Stimulated activated CD8-positive, alpha-beta memory T cell treated with anti-CD3 and anti-CD28 coated beads, Interleukin-4, amount 100 ng/mL, for 4 hours (primary cell): ENCODE results near the gene COPS4.
"Not testable (repeated sequence)": the region's sequence is repeated elsewhere in the genome, so short reads cannot be mapped to it uniquely, and the experiment has no call there.

Experiments used
- DNase-seq, 2 donors: peaks; one replicate each; pipeline ENCODE4 v3.0.0-alpha.2; 2020; ENCODE audit warnings: low read depth in 2 of 2, low spot score in 1 of 2

COPS4 gene

GRCh38 chr4:83023599-83023998 is 11.4 kb upstream of the COPS4 start:
- not testable (repeated sequence) for DNase-seq

- no peak for DNase-seq
Measured at GRCh38 chr4:83024233-83024632, 10.8 kb upstream of the COPS4 start.

DNA sequence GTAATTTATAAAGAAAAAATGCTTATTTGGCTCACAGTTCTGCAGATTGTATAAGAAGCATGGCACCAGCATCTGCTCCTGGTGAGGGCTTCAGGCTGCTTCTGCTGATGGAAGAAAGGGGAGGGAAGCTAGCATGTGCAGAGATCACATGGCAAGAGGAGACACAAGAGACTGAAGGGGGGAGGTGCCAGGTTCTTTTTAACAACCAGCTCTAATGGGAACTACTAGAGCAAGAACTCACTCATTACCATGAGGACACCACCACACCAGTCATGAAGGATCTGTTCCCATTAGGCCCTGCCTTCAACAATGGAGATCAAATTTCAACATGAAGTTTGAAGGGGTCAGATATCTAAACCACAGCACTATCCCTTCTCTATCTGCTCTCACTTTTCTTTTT is 9.4 kb upstream of the COPS4 start:
- no peak for DNase-seq

DNA sequence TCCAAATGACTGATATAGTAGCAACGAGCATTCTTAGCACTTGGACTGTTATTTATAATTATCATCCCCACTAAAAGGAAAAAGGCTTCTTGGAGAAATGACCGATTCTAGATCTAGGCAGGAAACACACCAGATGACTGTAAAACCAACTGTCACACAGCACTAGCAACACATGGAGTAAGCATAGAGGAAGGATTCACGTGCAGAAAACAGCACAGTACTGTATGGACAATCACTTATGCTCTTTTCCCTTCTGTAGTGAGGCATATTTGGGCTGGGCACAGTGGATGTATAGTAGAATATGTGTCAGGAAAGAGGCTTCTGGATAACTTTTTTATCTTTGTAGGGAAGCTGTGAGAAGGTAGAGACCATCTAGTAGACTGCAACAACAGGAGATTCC is 6.0 kb upstream of the COPS4 start:
- no peak for DNase-seq

- no peak for DNase-seq
Measured at GRCh38 chr4:83029688-83030087, 5.3 kb upstream of the COPS4 start.

DNA sequence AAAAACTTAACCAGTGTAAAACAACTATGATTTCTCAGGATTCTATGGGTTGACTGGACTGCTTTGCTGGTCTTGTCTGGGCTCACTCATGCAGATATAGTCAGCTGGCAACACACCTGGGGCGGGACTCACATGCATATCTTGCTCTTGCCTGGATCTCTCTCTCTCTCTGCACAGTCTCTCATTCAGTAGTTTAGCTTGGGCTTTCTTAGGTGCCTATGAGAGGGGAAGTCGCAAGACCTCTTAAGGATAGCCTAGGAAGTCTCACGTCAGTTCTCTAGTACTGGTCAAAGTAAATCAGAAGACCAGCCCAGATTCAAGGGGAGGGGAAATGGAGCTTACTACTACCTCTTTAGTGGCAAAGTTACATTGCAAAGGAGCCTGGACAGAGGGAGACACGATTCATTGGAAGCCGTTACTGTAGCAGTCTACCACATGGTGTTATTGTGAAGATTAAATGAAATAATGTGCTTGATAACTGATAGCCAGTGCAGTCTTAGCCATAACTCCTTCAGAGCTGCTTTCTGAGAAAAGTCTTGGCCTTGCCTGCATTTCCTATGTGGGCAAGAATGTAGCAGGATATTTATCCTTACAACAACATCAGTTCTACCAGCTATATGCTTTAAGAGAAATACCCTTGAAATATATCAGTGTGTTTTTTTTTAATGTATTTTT is 2.1 kb downstream of the COPS4 start:
- DNase-seq, result no peak

DNA sequence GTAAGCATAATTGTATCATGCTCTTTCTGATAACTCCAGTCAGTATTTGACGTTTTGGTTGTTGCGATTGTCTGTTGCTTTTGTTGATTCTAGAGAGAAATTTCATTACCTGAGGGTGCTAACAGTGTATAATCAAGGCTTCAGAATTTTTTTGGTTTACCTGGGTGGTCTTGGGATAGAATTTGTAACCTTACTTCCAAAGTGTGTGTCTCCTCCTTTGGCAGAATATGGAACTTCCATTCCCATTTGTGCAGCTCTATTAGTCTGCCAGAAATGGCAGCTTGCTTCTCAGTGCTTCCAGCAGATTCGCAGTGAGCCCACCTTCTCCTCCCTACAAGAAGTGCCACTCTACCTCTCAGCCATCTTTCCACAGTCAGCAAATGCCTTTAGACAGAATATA is 5.3 kb downstream of the COPS4 start:
- DNase-seq, result no peak

- DNase-seq, result not testable (repeated sequence)
Measured at GRCh38 chr4:83043157-83043556, 8.2 kb downstream of the COPS4 start.

DNA sequence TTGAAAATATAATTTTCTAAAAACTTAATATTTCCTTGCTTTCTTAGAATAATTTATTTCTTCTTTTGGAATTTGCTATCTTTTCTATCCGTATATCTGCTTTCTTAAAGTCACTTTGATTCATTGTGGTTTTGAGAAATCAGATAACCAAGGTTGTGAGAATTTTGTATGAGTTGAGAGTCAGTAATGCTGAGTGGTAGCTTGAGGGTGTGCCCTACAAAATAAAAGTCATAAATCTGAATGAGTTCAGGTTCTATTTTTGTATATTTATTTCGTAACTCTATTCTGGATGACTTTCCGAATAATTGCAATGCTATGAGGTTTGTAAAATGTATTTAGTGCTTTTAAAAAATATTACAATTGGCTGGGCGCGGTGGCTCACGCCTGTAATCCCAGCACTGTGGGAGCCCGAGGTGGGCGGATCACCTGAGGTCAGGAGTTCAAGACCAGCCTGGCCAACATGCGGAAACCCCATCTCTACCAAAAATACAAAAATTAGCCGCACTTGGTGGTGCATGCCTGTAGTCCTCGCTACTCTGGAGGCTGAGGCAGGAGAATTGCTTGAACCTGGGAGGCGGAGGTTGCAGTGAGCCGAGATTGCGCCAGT is 8.9 kb downstream of the COPS4 start:
- DNase-seq, result no peak

- no peak for DNase-seq
Measured at GRCh38 chr4:83046693-83047473, 11.9 kb downstream of the COPS4 start.

GRCh38 chr4:83048781-83049180 is 13.8 kb downstream of the COPS4 start:
- DNase-seq, result not testable (repeated sequence)

- DNase-seq, result no peak
Measured at GRCh38 chr4:83054928-83055327, 19.9 kb downstream of the COPS4 start.

- no peak for DNase-seq
Measured at GRCh38 chr4:83062739-83063138, 27.8 kb downstream of the COPS4 start.

DNA sequence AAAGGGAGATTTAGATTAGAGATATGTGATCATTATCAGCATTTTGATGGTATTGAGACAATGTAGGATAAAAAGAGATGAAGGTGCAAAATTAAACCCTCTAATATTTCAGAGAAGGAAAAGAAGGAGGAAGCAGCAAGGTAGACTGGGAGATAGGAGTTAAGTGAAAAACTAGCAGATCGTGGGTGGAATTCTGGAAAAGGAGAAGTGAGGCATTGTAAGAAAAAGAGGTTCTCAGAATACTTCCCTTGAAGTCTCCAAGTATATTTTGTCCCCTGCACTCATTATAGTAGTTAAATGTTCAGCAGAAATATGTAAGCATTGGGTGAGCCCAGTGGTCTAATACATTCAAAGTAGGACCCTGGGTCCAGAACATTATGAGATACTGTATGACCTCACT is 30.3 kb downstream of the COPS4 start:
- DNase-seq, result no peak

- DNase-seq, result no peak
Measured at GRCh38 chr4:83067058-83067639, 32.2 kb downstream of the COPS4 start.

GRCh38 chr4:83071116-83071515 is 36.1 kb downstream of the COPS4 start:
- no peak for DNase-seq

GRCh38 chr4:83074086-83074704 is 39.2 kb downstream of the COPS4 start:
- peak; percentile 18 to 20 for DNase-seq

- DNase-seq, result not testable (repeated sequence)
Measured at GRCh38 chr4:83074783-83075182, 39.8 kb downstream of the COPS4 start.

- DNase-seq, result no peak
Measured at GRCh38 chr4:83075311-83076095, 40.5 kb downstream of the COPS4 start.

GRCh38 chr4:83080561-83080960 is 45.6 kb downstream of the COPS4 start:
- no peak for DNase-seq

- DNase-seq, result no peak
Measured at GRCh38 chr4:83082777-83083176, 47.8 kb downstream of the COPS4 start.
